NCI-H524 (cell line): ENCODE measurements around the gene CPD.

Source experiments
- DNase-seq, 2 experiments: peaks; one replicate each; lab custom pipeline; 2025; lab: John Stamatoyannopoulos, UW

CPD gene

GRCh38 chr17:30506481-30506880, 127.8 kb downstream of the CPD start:
- DNase-seq, result no peak

- no peak for DNase-seq
These were observed 134.6 kb downstream of the CPD start for GRCh38 chr17:30513346-30513745.

GRCh38 chr17:30514895-30515596, 136.3 kb downstream of the CPD start:
- no peak for DNase-seq

GRCh38 chr17:30517786-30518185, 139.1 kb downstream of the CPD start:
- DNase-seq, result no peak

- DNase-seq, result no peak
These were observed 140.4 kb downstream of the CPD start for GRCh38 chr17:30519166-30519565.
